Activated CD4-positive, alpha-beta T cell treated with anti-CD3 and anti-CD28 coated beads, Interleukin-2, amount 10 ng/mL, durations not matched to agents 7 days and 5 days (primary cell): Measurements from ENCODE around the gene SORCS2. TPM values are rescaled to one million over a fixed set of nuclear protein-coding genes. Genes with fewer than 3 reads are reported as not detected.

Experiments used
- CTCF ChIA-PET: fragments of 350-600 bp; sonication (Branson Sonifier 250); formaldehyde crosslinking; loops from one replicate; lab custom pipeline; 2021; ENCODE audit warnings: antibody characterized with exemption; lab: Charles Lee
- POLR2A ChIA-PET: fragments of 350-600 bp; sonication (Branson Sonifier 250); formaldehyde crosslinking; loops from one replicate; lab custom pipeline; 2021; ENCODE audit warnings: antibody characterized with exemption; lab: Charles Lee
- DNase-seq: peaks from one replicate; pipeline ENCODE4 v3.0.0-alpha.2; 2020
- H3K27ac Mint-ChIP-seq: one replicate; pipeline ENCODE4 v1.8.0; 2021; ENCODE audit warnings: mild to moderate bottlenecking, moderate library complexity, mixed read lengths
- H3K27me3 Mint-ChIP-seq: one replicate; pipeline ENCODE4 v1.8.0; 2021; ENCODE audit warnings: mixed read lengths
- H3K36me3 Mint-ChIP-seq: one replicate; pipeline ENCODE4 v1.8.0; 2021; ENCODE audit warnings: low read depth, mixed read lengths
- H3K4me1 Mint-ChIP-seq: one replicate; pipeline ENCODE4 v1.8.0; 2021; ENCODE audit warnings: mixed read lengths
- H3K4me3 Mint-ChIP-seq: one replicate; pipeline ENCODE4 v1.8.0; 2021; ENCODE audit warnings: mild to moderate bottlenecking, moderate library complexity, mixed read lengths
- H3K9me3 Mint-ChIP-seq: one replicate; pipeline ENCODE4 v1.8.0; 2021; ENCODE audit warnings: mixed read lengths
- total RNA-seq, 2 experiments: library from RNA; stranded (reverse); gene quantifications; one replicate each; pipeline ENCODE4 v1.2.3, GENCODE V29; 2021

SORCS2 gene
- total RNA-seq, 2 experiments from 2014 or later, result not detected

GRCh38 chr4:7642741-7643458, 450.6 kb downstream of the SORCS2 start:
- H3K27ac Mint-ChIP-seq, result no peak overlapping the region
- H3K9me3 Mint-ChIP-seq, result no peaks in the 10 kb centered on the region
- H3K36me3 Mint-ChIP-seq, result no peaks in the 10 kb centered on the region
- H3K4me1 Mint-ChIP-seq, result peaks cover 4% of the 10 kb centered on the region
- H3K27me3 Mint-ChIP-seq, result no peaks in the 10 kb centered on the region
- DNase-seq, result no peak
- no peak overlapping the region for H3K4me3 Mint-ChIP-seq
- ChIA-PET CTCF (no interaction called here), POLR2A (no interaction called here)

GRCh38 chr4:7645158-7645557, 452.8 kb downstream of the SORCS2 start:
- CTCF ChIA-PET, result interaction anchor here (0.7 to 1.2 kb wide), 3 partner anchors 26 to 222 kb away, joined by 3 to 4 read pairs (median 3); no protein-coding TSS in a partner anchor
- Mint-ChIP-seq H3K4me1 (peaks cover 22% of the 10 kb centered on the region), H3K9me3 (no peaks in the 10 kb centered on the region), H3K27me3 (no peaks in the 10 kb centered on the region), H3K36me3 (no peaks in the 10 kb centered on the region), H3K27ac (no peak overlapping the region), H3K4me3 (no peak overlapping the region)
- DNase-seq, result no peak
- POLR2A ChIA-PET, result no interaction called here

DNA sequence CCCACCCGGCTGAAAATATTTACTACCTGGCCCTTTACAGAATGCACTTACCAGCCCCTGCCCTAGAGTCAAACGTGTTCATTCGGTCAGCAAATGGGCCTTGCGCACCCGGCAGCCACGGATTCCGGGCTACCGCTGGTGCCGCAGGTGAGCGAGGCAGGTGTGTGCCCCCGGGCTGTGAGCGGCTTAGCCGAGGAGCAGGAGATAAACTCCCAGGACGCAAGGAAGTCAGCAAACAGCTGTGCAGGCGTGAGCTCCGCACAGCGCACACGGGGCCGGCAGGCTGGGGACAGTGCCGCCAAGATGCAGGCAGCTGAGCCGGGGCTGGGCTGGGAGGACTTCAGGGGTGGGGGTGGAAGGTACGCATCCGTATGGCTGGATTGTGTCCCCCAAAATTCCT, 453.6 kb downstream of the SORCS2 start:
- no peaks in the 10 kb centered on the region for H3K36me3 Mint-ChIP-seq
- H3K27ac Mint-ChIP-seq, result no peak overlapping the region
- no peak for DNase-seq
- H3K27me3 Mint-ChIP-seq, result no peaks in the 10 kb centered on the region
- H3K4me1 Mint-ChIP-seq, result peaks cover 28% of the 10 kb centered on the region
- no peak overlapping the region for H3K4me3 Mint-ChIP-seq
- CTCF ChIA-PET, result interaction anchor here (1.1 to 1.2 kb wide), 2 partner anchors 25 to 223 kb away, joined by 3 to 4 read pairs; no protein-coding TSS in a partner anchor
- POLR2A ChIA-PET, result no interaction called here
- no peaks in the 10 kb centered on the region for H3K9me3 Mint-ChIP-seq

GRCh38 chr4:7646384-7647061, 454.2 kb downstream of the SORCS2 start:
- Mint-ChIP-seq H3K27me3 (no peaks in the 10 kb centered on the region), H3K4me1 (peaks cover 34% of the 10 kb centered on the region), H3K4me3 (no peak overlapping the region), H3K9me3 (no peaks in the 10 kb centered on the region), H3K36me3 (no peaks in the 10 kb centered on the region), H3K27ac (no peak overlapping the region)
- DNase-seq, result no peak
- CTCF ChIA-PET, result interaction anchor here (1.1 kb wide), 3 partner anchors 10 to 223 kb away, joined by 3 to 4 read pairs (median 3); no protein-coding TSS in a partner anchor
- POLR2A ChIA-PET, result no interaction called here

- no peaks in the 10 kb centered on the region for H3K36me3 Mint-ChIP-seq
- H3K27ac Mint-ChIP-seq, result no peak overlapping the region
- no peaks in the 10 kb centered on the region for H3K9me3 Mint-ChIP-seq
- POLR2A ChIA-PET, result no interaction called here
- H3K4me1 Mint-ChIP-seq, result peaks cover 37% of the 10 kb centered on the region
- no peaks in the 10 kb centered on the region for H3K27me3 Mint-ChIP-seq
- CTCF ChIA-PET, result interaction anchor here (0.6 to 1.1 kb wide), 3 partner anchors 10 to 738 kb away, joined by 3 to 4 read pairs (median 3); no protein-coding TSS in a partner anchor
- no peak for DNase-seq
- no peak overlapping the region for H3K4me3 Mint-ChIP-seq
Observed at GRCh38 chr4:7647186-7647585, 454.8 kb downstream of the SORCS2 start.

- H3K4me3 Mint-ChIP-seq, result no peak overlapping the region
- no peaks in the 10 kb centered on the region for H3K9me3 Mint-ChIP-seq
- ChIA-PET POLR2A (no interaction called here), CTCF (interaction anchor here (0.6 to 1.1 kb wide), 2 partner anchors 11 to 739 kb away, joined by 3 to 4 read pairs; no protein-coding TSS in a partner anchor)
- no peaks in the 10 kb centered on the region for H3K36me3 Mint-ChIP-seq
- H3K27me3 Mint-ChIP-seq, result no peaks in the 10 kb centered on the region
- H3K27ac Mint-ChIP-seq, result no peak overlapping the region
- H3K4me1 Mint-ChIP-seq, result peaks cover 41% of the 10 kb centered on the region
- no peak for DNase-seq
Observed at GRCh38 chr4:7647600-7648543, 455.5 kb downstream of the SORCS2 start.

- Mint-ChIP-seq H3K36me3 (no peaks in the 10 kb centered on the region), H3K9me3 (no peaks in the 10 kb centered on the region), H3K4me3 (no peak overlapping the region), H3K27ac (no peak overlapping the region), H3K27me3 (no peaks in the 10 kb centered on the region), H3K4me1 (peaks cover 41% of the 10 kb centered on the region)
- no peak for DNase-seq
- ChIA-PET CTCF (no interaction called here), POLR2A (no interaction called here)
Observed at GRCh38 chr4:7648544-7649395, 456.4 kb downstream of the SORCS2 start.

DNA sequence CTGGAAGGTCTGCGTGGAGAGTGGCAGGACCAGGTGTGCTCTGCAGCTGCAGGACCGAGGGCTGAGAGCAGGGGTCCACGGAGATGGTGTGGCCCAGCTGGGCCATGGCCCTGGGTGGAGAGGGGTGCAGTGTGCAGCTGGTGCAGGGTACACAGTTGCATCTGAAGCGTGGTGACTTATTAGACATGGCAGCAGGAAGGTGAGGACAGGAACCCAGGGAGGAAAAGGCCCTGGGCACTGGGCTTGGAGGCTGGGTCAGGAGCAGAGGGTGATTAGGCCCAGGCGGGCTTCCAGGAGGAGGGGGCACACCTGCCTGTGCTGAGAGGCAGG, 457.0 kb downstream of the SORCS2 start:
- CTCF ChIA-PET, result no interaction called here
- peaks cover 41% of the 10 kb centered on the region for H3K4me1 Mint-ChIP-seq
- no peaks in the 10 kb centered on the region for H3K36me3 Mint-ChIP-seq
- H3K9me3 Mint-ChIP-seq, result no peaks in the 10 kb centered on the region
- no peak overlapping the region for H3K4me3 Mint-ChIP-seq
- H3K27ac Mint-ChIP-seq, result peak overlapping the region; percentile 75
- DNase-seq, result no peak
- POLR2A ChIA-PET, result no interaction called here
- no peaks in the 10 kb centered on the region for H3K27me3 Mint-ChIP-seq

GRCh38 chr4:7649741-7650531, 457.6 kb downstream of the SORCS2 start:
- peak overlapping the region; percentile 75 for H3K27ac Mint-ChIP-seq
- CTCF ChIA-PET, result interaction anchor here (1.1 kb wide), 1 partner anchor 20 kb away, joined by 3 read pairs; no protein-coding TSS in a partner anchor
- no peak overlapping the region for H3K4me3 Mint-ChIP-seq
- POLR2A ChIA-PET, result no interaction called here
- H3K4me1 Mint-ChIP-seq, result peaks cover 41% of the 10 kb centered on the region
- H3K27me3 Mint-ChIP-seq, result no peaks in the 10 kb centered on the region
- DNase-seq, result peak; percentile 55
- H3K9me3 Mint-ChIP-seq, result no peaks in the 10 kb centered on the region
- no peaks in the 10 kb centered on the region for H3K36me3 Mint-ChIP-seq

GRCh38 chr4:7650606-7651385, 458.5 kb downstream of the SORCS2 start:
- Mint-ChIP-seq H3K9me3 (no peaks in the 10 kb centered on the region), H3K36me3 (no peaks in the 10 kb centered on the region), H3K27ac (peak overlapping the region; percentile 50), H3K27me3 (no peaks in the 10 kb centered on the region), H3K4me3 (no peak overlapping the region), H3K4me1 (peaks cover 41% of the 10 kb centered on the region)
- DNase-seq, result no peak
- CTCF ChIA-PET, result interaction anchor here (1.1 kb wide), 1 partner anchor 20 kb away, joined by 3 read pairs; no protein-coding TSS in a partner anchor
- POLR2A ChIA-PET, result no interaction called here
